ENCODE measurements around the gene PCLO.
"Not testable (repeated sequence)": the region's sequence is repeated elsewhere in the genome, so short reads cannot be mapped to it uniquely, and the experiment has no call there.

PCLO gene

DNA sequence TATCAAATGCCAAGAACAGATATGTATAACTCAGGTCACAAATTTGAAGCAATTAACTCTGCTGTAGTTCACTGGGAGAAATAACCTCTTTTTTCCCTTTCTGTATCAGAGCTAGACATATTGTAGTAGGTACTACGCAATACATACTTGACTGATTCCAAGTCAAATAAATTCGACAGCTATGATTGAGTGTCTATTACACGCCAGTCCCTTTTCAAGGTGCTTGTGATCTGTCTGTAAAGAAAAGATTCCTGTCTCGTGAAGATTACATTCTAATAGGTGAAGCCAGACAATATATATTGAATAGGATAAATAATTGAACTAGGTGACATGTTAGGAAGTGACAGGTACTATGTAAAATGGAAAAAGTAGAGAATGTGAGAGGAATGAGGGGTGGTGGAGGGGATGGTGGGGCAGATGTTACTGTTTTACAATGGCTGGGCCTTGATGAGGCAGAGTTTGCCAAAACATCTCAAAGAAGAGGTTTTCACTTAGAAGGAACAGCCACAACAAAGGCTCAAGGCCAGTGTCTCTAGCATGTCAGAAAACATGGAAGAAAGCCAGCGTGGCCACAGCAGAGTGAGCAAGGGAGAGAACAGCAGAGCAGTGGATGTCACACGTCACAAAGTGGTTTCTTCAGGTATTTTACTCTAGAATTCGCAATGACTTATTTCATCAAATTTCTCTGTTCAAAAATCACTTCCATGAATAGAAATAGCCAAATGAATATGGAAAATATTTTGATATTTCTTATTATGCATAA, 436.5 kb downstream of the PCLO start:
- DNase-seq: no peak

GRCh38 chr7:82723411-82723810, 439.3 kb downstream of the PCLO start:
- no peak for DNase-seq

GRCh38 chr7:82722946-82723345, 439.7 kb downstream of the PCLO start:
- DNase-seq: no peak

DNA sequence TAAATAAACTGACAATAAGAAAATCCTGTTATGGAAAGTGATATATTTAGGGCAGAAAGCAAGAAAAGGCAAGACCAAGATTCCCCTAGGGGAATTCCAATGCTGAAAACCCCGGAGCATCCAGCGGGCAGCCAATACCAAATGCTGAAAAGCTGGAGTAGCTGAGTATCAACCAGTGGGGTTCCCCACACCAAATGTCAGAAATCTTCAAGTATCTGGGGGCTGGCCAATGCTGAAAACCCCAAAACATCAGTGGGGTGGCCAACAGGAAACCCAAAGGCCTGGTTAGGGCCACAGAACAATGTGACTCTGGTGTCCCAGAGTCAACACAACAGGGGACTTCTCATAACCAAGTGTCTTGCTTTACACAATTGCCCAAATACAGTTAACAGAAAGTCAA, 447.3 kb downstream of the PCLO start:
- DNase-seq: no peak

- no peak for DNase-seq
Observed at GRCh38 chr7:82714883-82715282, 447.8 kb downstream of the PCLO start.

DNA sequence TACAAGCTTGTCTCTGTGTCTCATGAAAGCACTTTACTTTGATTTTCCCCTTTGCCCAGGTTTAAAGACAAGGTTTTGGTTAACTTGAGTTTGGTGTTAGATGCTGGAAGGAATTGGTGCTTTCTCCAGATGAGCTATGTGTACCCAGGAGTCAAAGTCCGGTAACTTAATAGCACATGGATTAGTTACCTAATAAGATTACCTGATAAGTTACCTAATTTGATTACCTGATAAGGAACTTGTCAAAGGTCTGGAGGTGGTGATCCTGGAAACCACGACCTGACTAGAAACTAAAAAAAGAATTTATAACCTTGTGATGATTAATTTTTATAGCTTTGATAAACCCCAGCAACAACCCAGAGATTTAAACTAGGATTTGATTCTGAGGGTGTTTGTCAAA, 449.2 kb downstream of the PCLO start:
- no peak for DNase-seq

GRCh38 chr7:82706344-82706743, 456.3 kb downstream of the PCLO start:
- not testable (repeated sequence) for DNase-seq

DNA sequence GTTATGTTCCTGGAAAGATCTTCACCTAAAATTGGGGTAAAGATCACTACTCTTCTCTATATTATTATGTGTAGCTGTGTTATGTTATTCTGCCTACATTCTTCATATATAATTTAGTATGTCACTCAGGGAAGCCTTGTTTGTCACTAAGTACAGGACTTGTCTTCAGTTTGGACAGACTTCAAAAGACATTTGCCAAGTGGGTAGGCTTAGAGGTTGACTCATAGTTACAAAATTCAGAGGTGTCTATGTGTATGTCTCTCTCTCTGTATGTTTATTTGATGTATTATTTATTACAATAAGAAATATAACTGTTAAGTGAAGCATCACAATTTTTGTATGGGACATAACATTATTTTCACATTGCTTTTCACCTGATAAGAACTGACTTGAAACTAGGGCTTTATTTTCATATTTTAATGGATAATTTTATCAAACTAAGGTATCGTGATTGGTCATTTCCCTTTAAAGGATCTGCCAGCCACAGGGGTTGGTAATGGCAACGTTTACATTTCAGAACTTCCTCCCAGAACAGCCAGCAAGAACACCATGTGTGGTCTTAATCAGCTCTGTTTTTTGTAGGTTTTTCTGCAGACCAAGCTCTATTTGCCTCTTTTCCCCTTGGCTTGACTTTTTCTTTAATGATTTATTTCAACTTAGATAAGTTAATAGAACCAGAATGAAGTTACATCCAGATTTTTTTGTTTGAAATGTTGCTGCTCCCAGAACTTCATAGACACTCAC, 457.0 kb downstream of the PCLO start:
- DNase-seq: no peak

DNA sequence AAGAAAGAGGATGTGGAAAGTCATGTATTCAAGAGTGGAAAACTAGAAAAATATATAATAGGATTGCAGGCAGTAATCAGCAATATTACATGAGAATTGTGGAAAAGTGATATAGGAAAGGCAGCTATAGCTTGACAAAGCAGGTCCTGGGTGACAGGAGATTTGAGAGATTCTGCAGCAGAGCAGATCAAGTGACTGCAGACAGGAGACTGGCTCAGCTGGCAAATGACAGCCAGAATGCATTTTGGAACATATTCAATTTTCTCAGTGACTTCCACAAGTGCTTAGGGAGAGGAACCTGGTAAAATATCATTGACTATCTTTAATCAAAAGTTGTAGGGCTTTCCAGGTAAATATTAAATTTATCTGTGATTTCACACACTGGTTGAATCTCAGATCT, 458.6 kb downstream of the PCLO start:
- DNase-seq: no peak

Measured in central memory CD4-positive, alpha-beta T cell (primary cell).